Activated effector memory CD4-positive, alpha-beta T cell treated with Interleukin-2 at 50 U/mL for 16 hours (primary cell): ENCODE data around the gene TTBK2.
"Not testable (repeated sequence)": the region's sequence is repeated elsewhere in the genome, so short reads cannot be mapped to it uniquely, and the experiment has no call there.

Source experiments
- DNase-seq: peaks from one replicate; pipeline ENCODE4 v3.0.0-alpha.2; 2020

The TTBK2 gene

DNA sequence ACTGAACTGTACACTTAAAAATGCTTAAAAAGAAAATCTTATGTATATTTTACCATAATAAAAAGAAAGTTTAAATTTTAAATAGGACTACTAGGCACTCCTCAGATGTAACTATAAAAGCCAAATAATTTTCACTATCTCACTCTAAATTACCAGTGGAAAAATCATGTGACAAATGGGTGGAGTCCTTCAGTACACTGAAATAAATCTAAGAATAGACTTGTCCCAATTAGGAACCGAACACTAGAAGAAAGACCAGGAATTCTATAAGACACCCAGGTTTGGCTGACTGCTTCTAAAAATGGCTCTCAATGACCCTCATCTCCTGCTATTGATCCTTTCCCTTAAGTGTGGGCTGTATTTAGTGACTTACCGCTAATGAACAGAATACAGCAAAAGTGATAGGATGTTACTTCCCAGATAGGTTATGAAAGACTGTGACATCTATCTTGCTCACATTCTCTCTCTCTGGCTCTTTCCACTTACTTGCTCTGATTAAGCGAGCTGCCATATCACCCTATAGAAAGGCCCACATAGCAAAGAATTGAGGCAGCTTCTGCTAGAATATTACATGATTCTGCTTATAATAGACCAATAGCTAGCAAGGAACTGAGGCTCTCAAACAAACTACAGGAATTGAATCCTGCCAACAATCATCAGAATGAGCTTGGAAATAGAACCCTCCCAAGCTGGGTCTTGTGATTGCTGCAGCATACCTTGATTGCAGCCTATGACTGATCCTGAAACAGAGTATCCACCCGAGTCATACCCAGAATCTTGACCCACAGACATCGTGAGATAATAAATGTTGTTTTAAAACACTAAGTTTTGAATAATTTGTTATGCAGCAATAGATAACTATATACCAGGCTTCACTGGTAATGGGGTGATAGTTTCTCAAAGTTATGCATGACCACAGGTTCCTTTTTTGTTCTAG is 16.9 kb downstream of the TTBK2 start:
- DNase-seq: no peak

DNA sequence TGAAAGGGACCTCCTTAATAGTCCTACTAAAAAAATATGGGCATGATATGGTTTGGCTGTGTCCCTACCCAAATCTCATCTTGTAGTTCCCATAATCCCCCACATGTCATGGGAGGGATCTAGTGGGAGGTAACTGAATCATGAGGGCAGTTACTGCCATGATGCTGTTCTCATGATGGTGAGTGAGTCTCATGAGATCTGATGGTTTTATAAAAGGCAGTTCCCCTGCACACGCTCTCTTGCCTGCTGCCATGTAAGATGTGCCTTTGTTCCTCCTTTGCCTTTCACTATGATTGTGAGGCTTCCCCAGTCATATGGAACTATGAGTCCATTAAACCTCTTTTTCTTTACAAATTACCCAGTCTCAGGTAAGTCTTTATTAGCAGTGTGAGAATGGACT is 26.7 kb downstream of the TTBK2 start:
- DNase-seq: not testable (repeated sequence)

DNA sequence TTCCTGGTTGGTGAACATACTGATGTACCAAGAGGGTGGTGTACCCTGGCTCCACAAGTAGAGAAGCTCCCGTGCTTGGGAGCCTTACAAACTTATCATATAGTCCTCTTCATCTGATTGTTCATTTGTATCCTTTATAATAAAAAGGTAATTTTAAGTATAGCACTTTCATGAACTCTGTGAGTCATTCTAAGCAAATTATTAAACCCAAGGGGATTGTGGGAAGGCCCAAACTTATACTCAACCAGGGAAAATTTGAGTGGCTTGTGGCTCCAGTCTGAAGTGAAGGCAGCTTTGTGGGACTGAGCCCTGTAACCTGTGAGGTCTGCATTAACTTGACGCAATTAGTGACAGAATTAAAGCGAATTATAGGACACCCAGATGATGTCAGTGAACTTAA is 29.0 kb downstream of the TTBK2 start:
- DNase-seq: no peak

DNA sequence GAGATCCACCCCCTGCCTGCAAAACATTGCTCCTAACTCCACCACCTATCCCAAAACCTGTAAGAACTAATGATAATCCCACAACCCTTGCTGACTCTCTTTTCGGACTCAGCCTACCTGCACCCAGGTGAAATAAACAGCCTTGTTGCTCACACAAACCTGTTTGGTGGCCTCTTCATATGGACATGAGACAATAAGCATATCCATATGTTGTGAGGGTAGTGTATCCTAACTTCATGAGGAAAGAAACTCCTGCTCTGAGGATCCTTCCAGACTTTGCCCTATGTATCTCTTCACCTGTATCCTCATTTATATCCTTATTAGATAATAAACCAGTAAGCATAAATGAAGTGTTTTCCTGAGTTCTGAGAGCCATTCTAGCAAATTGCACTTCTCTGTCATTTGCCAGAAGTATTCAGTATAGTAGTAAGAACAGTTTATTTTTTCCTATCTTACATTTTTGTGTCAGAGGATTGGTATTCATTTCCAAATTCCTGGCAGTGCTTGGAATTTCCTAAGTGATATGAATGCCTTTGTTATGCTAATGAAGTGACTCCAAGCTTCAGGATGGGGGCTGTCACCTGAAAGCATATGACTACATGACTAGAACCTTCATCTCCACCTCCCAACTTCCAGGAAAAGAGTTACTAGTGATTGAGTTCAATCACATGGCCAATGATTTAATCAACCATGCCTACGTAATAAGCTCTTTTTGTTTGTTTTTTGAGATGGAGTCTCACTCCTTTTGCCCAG is 30.2 kb downstream of the TTBK2 start:
- DNase-seq: no peak

DNA sequence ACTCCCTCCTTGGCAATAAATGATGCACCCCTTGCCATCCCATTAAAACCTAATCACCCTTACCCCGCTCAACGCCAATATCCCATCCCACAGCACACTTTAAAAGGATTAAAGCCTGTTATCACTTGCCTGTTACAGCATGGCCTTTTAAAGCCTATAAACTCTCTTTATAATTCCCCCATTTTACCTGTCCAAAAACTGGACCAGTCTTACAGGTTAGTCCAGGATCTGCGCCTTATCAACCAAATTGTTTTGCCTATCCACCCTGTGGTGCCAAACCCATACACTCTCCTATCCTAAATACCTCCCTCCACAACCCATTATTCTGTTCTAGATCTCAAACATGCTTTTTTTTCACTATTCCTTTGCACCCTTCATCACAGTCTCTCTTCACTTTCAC is 33.2 kb downstream of the TTBK2 start:
- DNase-seq: not testable (repeated sequence)

DNA sequence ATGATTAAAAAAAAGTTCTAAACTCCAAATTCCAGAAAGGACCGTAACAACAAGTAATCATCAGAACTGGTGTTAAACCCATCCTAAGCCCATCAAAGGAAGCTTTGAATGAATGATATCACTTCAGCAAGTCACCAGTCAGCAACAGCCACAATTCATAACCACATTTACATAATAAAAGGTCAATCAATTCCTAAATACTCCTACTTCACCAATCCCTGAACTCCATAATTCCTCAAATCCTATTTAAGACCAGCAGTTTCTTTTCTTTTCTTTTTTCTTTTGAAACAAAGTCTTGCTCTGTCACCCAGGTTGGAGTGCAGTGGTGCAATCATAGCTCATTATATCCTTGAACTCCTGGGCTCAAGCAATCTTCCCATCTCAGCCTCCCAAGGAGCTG is 40.5 kb downstream of the TTBK2 start:
- no peak for DNase-seq

DNA sequence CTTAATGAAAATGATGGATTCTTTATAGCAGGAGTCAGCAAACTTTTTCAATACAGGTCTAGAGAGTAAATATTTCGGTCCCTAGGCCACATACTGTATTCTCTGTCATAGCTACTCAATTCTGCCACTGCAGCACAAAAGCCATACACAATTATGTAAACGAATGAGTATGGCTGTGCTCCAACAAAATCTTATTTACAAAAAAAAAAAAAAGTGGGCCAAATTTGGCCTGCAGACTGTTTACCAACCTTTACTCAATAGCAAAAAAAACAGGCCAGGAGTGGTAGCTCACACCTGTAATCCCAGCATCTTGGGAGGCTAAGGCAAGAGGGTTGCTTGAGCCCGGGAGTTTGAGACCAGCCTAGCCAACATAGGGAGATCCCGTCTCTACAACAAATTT is 41.1 kb downstream of the TTBK2 start:
- DNase-seq: no peak

DNA sequence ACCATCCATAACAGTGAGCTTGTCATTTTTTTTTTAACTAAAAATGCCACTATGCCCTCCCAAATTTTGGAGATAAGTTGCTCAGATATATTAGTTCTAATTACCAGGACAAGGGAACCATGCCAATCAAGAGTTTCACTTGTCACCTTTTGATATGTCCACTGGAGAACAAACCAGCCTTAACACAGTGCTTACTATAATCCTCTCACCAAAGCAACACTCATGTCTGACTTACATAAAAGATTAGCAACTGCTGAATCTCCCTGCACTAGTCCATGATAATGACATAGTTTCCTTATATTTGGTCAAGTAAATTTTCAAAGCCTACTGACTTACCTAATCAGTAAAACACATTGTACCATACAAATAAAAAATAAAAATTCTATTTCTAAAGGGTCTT is 44.4 kb downstream of the TTBK2 start:
- DNase-seq: no peak

DNA sequence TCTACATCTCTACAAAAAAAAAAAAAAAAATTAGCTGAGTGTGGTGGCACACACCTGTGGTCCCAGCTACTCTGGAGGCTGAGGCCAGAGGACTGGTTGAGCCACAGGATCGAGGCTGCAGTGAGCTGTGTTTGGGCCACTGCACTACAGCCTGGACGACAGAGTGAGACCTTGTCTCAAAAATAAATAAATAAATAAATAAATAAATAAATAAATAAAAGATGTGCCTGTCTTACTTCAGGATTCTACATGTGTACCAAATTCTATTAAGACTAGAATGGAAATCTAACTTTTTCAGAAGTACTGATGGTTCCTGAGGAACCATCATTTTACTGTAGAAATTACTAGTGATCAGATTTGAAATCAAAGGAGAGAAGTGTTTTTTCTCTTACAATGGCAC is 51.9 kb downstream of the TTBK2 start:
- no peak for DNase-seq

DNA sequence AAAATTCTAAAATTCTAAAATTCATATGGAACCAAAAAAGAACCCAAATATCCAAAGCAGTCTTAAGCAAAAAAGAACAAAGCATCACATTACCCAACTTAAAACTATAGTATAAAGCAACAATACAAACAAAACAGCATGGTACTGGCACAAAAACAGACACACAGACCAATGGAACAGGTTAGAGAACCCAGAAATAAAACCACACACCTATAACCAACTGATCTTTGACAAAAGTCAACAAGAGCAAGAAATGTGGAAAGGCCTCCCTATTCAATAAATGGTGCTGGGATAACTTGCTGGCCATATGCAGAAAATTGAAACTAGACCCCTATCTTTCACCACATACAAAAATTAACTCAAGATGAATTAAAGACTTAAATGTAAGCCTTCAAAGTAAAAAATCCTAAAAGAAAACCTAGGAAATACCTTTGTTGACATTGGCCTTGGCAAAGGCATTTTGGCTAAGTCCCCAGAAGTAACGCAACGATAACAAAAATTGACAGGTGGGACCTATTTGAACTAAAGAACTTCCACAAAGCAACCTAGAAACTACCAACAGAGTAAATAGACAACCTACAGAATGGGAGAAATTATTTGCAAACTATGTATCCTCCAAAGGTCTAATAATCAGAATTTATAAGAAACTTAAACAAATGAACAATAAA is 56.9 kb downstream of the TTBK2 start:
- no peak for DNase-seq

DNA sequence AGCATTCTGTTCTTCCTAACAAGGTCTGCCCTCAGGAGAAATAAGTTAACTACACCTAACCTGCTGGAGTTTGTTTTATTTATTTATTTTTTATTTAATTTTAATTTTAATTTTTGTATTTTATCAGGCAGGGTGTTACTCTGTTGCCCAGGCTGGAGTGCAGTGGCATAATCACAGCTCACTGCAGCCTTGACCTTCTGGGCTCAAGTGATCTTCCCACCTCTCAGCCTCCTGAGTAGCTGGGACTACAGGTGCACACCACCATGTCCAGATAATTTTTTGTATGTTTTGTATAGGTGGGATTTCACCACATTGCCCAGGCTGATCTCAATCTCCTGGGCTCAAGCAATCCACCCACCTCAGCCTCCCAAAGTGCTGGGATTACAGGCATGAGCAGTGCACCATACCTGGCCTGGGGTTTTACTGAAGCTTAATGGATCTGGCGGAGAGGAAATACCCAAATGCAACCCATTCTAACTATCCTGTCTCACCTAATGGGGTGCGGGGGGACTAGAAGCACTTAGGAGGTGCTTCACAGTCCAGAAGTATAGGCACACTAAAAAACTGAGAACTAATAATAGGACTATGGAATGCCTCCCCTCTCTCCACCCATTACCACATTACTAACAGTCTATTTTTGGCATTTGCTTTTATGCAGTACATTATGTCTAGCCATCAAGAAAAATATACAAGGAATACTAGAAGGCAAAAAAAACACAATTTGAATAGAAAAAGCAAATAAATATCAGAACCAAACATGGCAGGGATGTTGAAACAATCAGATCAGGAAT is 61.4 kb downstream of the TTBK2 start:
- no peak for DNase-seq

DNA sequence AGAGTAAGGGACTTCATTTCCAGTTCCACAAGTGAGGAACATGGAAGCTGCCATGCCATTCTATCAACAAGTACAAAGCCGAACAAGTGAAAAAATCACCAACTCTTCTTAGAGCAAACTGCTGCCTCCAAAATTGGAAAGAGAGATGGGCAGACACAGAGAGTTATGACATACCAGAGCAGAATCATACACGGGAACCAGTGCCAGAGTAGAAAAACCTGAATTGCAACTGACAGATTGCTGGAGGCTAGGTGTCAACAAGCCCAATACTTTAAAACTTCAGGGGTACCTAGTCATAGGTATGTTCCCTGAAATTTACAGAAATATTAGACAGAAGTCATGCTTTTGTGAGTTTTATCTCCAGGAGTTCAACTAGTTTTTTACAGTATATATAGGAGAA is 62.0 kb downstream of the TTBK2 start:
- no peak for DNase-seq

DNA sequence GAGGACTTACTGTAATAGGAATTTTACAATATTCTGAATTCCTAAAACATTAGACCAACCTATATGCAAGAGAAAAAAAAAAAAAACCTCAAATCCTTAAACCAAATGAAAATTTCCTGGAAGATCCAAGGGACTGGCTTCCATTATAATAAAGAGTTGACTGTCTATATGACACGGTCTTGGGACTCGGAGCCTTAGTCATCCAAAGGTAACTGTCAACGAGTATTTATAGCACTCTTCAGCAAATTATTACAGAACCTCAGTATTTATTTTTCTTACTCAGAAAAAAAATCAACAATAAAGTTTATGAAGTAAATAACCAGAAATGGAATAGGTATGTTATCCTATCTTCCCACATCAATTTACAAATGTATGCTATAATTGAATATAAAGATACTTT is 66.0 kb downstream of the TTBK2 start:
- DNase-seq: no peak

DNA sequence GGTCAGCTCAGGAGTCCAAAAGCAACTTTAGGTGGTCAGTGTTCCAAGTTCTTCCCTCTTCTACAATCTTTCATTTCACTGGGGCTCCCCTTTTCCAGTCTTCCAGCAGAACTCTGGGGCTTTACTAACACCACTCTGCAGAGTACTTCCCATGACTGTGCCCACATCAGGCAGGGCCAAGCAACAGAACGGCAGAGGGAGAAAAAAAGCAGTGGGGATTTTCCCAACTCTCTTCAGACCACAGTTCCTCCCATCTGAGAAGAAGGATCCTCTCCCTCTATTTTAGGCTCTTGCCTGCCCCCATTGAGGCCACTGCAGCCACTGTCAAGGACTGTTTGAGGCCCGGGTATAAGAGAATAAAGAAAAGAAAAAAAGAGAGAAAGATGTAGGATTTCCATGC is 70.7 kb downstream of the TTBK2 start:
- no peak for DNase-seq

DNA sequence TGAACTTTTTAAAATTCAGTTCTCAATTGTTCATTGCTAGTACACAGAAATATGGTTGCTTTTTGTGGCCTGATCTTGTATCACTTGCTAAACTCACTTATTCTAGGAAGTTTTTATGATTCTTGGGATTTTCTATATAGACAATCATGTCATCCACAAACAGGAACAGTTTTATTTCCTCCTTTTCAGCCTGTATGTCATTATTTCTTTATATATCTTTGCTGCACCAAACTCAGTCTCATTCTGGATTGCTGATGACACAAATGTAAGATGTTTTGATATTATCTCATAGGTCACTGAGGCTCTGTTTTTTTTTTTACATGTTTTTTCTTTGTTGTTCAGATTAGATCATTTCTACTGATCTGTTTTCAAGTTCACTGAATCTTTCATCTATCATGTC is 71.7 kb downstream of the TTBK2 start:
- no peak for DNase-seq

DNA sequence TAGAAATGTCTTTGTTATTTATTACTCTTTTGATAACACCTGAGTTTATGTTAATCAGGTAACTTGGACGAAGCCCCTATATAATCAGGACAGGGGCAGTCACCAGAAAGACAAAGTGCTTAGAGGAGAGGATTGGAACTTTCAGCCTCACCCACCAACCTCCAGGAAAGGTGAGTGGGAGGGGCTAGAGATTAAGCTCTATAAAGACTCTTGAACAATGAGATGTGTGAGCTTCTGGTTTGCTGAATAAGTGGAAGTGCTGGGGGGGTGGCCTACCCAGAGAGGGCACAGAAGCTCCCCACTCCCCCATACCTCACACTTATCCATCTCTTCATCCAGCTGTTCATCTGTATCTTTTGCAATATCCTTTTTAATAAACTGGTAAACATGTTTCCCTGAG is 73.9 kb downstream of the TTBK2 start:
- DNase-seq: no peak

DNA sequence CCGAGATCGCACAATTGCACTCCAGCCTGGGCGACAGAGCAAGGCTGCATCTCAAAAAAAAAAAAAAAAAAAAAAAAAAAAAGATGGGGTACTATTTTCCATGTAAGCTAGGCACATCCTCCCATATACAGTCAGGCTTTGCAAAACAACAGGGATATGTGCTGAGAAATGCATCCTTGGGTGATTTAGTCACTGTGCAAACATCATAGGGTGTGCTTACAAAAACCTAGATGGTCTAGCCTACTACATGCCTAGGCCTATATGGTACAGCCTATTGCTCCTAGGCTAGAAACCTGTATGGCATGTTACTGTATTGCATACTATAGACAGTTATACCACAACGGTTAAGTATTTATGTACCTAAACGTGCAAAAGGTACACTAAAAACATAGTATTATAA is 75.0 kb downstream of the TTBK2 start:
- no peak for DNase-seq

DNA sequence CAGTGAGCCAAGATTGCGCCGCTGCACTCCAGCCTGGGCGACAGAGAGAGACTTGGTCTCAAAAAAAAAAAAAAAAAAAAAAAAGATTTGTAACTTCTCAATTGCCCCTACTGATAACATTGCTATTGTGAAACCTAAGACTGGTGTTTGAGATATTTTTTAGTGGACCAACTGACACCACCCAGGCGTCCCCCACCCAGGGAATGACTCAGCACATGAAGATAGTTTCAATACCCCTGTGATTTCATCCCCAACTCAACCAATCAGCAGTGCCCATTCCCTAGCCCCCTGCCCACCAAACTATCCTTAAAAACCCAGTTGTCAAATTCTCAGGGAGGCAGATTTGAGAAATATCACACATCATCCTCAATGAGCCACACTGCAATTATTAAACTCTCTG is 76.9 kb downstream of the TTBK2 start:
- DNase-seq: no peak

DNA sequence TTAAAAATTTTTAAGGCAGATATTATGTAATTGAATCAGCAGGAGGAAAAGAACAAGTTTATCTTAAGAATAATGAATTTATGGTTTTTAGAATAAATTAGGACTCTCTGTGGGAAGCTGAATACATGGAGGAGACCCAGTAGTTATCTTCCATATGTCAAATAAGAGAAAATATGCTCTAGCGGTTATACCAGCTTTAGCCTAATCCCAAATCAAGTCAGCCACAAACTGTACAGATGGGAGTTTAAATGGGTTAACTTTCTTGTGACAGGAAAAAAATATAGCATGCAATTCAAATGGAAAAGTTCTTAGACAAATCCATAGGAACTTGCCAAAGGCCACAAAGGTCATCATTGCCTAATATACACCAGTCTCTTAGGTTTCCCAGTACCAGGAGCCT is 84.3 kb downstream of the TTBK2 start:
- DNase-seq: no peak

DNA sequence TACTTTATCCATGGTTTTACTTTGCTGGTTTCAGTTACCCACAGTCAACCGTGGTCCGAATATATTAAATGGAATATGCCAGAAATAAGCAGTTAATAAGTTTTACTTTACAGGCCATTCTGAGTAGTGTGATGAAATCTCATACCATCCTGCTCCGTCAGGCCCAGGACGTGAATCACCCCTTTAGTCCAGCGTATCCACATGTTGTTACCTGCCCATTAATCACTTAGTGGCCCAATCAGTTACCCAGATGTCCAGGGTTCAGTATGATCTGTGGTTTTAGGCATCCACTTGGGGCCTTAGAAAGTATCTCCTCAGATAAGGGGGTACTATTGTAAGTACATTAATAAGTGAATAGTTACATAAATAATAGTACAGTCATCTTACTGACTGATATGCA is 88.0 kb downstream of the TTBK2 start:
- DNase-seq: no peak

DNA sequence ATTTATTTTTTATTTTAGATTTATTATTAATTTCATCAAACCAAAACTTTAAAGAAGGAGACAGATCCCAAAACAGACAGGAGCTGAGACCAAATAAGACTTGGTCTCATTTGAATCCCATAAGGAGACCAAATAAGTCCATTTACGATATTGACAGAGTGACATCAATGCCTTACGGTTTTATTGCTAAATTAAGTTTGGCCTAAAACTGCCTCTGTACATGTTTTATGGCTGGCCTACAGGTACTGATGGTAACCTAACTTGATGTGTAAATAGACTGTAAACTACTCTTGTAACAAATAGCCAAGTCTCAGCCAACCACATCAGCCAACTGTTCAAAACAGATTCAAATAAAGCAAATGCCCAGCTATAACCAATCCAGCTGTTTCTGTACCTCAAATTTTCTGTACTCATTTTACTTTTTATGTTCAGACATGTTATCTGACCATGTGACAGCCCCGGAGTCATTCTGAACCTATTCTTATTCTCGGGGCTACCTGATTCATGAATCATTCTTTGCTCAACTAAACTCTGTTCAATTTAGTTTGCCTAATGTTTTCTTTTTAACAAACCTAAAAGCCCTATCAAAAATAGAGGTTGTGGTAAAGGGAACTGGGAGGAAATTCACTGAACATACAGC is 94.2 kb downstream of the TTBK2 start:
- DNase-seq: no peak

DNA sequence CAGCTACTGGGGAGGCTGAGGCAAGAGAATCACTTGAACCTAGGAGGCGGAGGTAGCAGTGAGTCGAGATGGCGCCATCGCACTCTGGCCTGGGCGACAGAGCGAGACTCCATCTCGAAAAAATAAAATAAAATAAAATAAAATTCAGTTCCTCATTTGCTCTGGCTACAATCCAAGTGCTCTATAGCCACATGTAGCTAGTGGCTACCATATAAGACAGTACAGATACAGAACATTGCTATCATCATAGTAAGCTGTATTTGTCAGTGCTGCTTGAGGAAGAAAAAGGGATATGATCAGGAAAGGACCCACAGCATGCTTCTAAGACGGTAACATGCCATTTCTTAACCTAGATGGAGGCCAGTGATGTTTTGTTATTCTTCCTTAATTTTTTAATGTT is 95.0 kb downstream of the TTBK2 start:
- no peak for DNase-seq
